Heart left ventricle (tissue), 13 donors: ENCODE results near the gene CXCL3.
A peak's percentile ranks its signal among the peaks of the same experiment; 100 is the strongest.

Experiments
- CTCF ChIP-seq, 12 donors: fragments of 200-600 bp; sonication (generic) in 4 of 12; IDR thresholded peaks; one replicate each; pipeline versions ENCODE4 v1.5.0 to v1.8.0; 2018 to 2022; ENCODE audit warnings: antibody characterized with exemption in 12 of 12, mild to moderate bottlenecking in 5 of 12
- POLR2A ChIP-seq, 2 donors: fragments of 450-650 bp; IDR thresholded peaks; one replicate each; pipeline ENCODE4 v1.6.1; 2017; ENCODE audit warnings: antibody characterized with exemption in 2 of 2, mild to moderate bottlenecking in 2 of 2, moderate library complexity in 2 of 2
- donor health status: ischemic (EF 13 %, LVEDD 7.1; RV severe dilation, severe dysfunction).
- donor health status: DM: no; HTN: yes; CAD: no.
- donor health status: DM: no; HTN: no; CAD: no.
- donor health status: ischemic (EF 25% LVEDD 6.9; RV normal size, moderate dysfunction).
- donor health status: ischemic (EF 25% LVEDD 5.7; RV mildly dilated, moderate dysfunction).
- donor health status: ischemic (EF 35%, LVEDD 5.7; RV mildly dilated, moderate dysfunction).
- donor health status: nonischemic (EF 11% LVEDD 7.7; RV severe dilation, severe dysfunction).
- donor health status: DM: yes; HTN: yes; CAD: no.
- donor health status: PGD.
- donor health status: ischemic (EF 29% LVEDD 5.4; RV normal size, mild dysfunction).
- donor health status: nonischemic (EF 23%, LVEDD 6.1; RV moderate dilation, normal function).

- TF ChIP-seq CTCF (IDR thresholded peaks at IDR 0.05) (peak in 6 of 12 donors; percentile 14 to 25 (median 17)), POLR2A (IDR thresholded peaks at IDR 0.05) (no peak)
Measured at GRCh38 chr4:73998040-73999011, 40.2 kb downstream of the CXCL3 start, which contains the start of gene CXCL5.
